Skeletal muscle tissue (tissue), 4 donors: ENCODE results near the gene CROCC2. TPM values are rescaled to one million over a fixed set of nuclear protein-coding genes. Genes with fewer than 3 reads are reported as not detected.

Source experiments
- H3K27ac ChIP-seq: one replicate; pipeline ENCODE4 v1.7.0; 2013; ENCODE audit warnings: mild to moderate bottlenecking, low read depth, low read length, inconsistent platforms
- H3K27me3 ChIP-seq, 3 donors: one replicate each; pipeline ENCODE4 v1.7.0; 2013; ENCODE audit warnings: low read length in 3 of 3; ENCODE audit not compliant: control insufficient read depth in 3 of 3, insufficient read depth in 3 of 3
- H3K36me3 ChIP-seq, 3 donors: one replicate each; pipeline ENCODE4 v1.7.0; 2013; ENCODE audit warnings: low read length in 3 of 3; ENCODE audit not compliant: control insufficient read depth in 3 of 3, insufficient read depth in 3 of 3
- H3K4me1 ChIP-seq, 3 donors: one replicate each; pipeline ENCODE4 v1.7.0; 2013; ENCODE audit warnings: low read length in 3 of 3, mild to moderate bottlenecking in 3 of 3; ENCODE audit not compliant: control insufficient read depth in 3 of 3, insufficient read depth in 3 of 3
- H3K4me3 ChIP-seq, 3 donors: one replicate each; pipeline ENCODE4 v1.7.0; 2013; ENCODE audit warnings: low read length in 3 of 3
- H3K9ac ChIP-seq, 3 donors: one replicate each; pipeline ENCODE4 v1.7.0; 2013; ENCODE audit warnings: low read length in 3 of 3, mild to moderate bottlenecking in 3 of 3, moderate library complexity in 2 of 3, low read depth in 1 of 3
- H3K9me3 ChIP-seq, 3 donors: one replicate each; pipeline ENCODE4 v1.7.0; 2013; ENCODE audit warnings: low read length in 3 of 3; ENCODE audit not compliant: control insufficient read depth in 3 of 3
- total RNA-seq: library from RNA; depleted of rRNA; stranded (reverse); fragments of >200 nt; gene quantifications from one replicate; pipeline ENCODE4 v1.2.3, GENCODE V29; 2014
- donor health status: Osteomylitis.

The CROCC2 gene
- total RNA-seq, 1 donor from 2014 or later, result under 0.01 TPM

GRCh38 chr2:240981871-240982800, 76.0 kb downstream of the CROCC2 start:
- H3K4me3 ChIP-seq, result no peak overlapping the region
- no peaks in the 10 kb centered on the region for H3K36me3 ChIP-seq
- H3K27me3 ChIP-seq, result peaks cover 0 to 12% (median 8%) of the 10 kb centered on the region in 3 donors
- no peak overlapping the region for H3K9ac ChIP-seq
- no peak overlapping the region for H3K27ac ChIP-seq
- no peaks in the 10 kb centered on the region for H3K9me3 ChIP-seq
- peaks cover 4 to 6% (median 5%) of the 10 kb centered on the region in 3 donors for H3K4me1 ChIP-seq

GRCh38 chr2:240982821-240983281, 76.7 kb downstream of the CROCC2 start:
- Histone ChIP-seq H3K4me1 (peaks cover 9 to 13% (median 12%) of the 10 kb centered on the region in 3 donors), H3K27me3 (peaks cover 0 to 12% (median 8%) of the 10 kb centered on the region in 3 donors), H3K36me3 (no peaks in the 10 kb centered on the region), H3K9ac (no peak overlapping the region), H3K9me3 (no peaks in the 10 kb centered on the region), H3K4me3 (no peak overlapping the region), H3K27ac (no peak overlapping the region)

- H3K9me3 ChIP-seq, result no peaks in the 10 kb centered on the region
- H3K27ac ChIP-seq, result no peak overlapping the region
- H3K4me3 ChIP-seq, result no peak overlapping the region
- peaks cover 15 to 19% (median 16%) of the 10 kb centered on the region in 3 donors for H3K4me1 ChIP-seq
- H3K36me3 ChIP-seq, result no peaks in the 10 kb centered on the region
- H3K27me3 ChIP-seq, result peaks cover 0 to 12% (median 8%) of the 10 kb centered on the region in 3 donors
- no peak overlapping the region for H3K9ac ChIP-seq
These were observed 77.3 kb downstream of the CROCC2 start for GRCh38 chr2:240983361-240983995.

DNA sequence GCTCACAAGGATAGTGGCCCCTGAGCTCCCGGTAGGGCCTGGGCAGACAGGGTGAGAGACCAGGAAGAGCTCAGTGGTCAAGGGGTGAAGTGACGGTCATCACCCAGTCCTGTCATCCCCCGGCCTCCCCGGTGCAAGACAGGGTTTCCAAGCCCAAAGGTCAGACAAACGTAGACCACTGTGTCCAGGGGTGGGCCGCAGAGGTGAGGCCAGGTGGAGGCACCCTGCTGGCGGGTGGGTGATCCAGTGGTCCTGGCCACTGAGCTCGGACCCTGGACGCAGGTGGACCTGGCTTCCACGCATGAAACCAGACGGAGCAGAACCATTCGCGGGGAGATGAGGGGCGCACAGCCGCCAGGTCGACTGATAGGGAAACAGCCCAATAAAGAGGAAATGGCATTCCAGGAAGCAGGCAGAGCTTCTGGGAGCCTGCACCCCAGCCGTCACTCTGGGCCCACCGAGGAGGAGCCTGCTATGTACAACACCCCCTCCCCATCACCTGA, 77.9 kb downstream of the CROCC2 start:
- Histone ChIP-seq H3K36me3 (no peaks in the 10 kb centered on the region), H3K27ac (no peak overlapping the region), H3K4me1 (peaks cover 17 to 24% (median 21%) of the 10 kb centered on the region in 3 donors), H3K4me3 (no peak overlapping the region), H3K9me3 (no peaks in the 10 kb centered on the region), H3K9ac (no peak overlapping the region), H3K27me3 (peaks cover 0 to 12% (median 8%) of the 10 kb centered on the region in 3 donors)

- Histone ChIP-seq H3K4me3 (no peak overlapping the region), H3K9ac (no peak overlapping the region), H3K36me3 (no peaks in the 10 kb centered on the region), H3K4me1 (peaks cover 17 to 36% (median 29%) of the 10 kb centered on the region in 3 donors), H3K9me3 (no peaks in the 10 kb centered on the region), H3K27ac (no peak overlapping the region), H3K27me3 (peaks cover 0 to 12% (median 8%) of the 10 kb centered on the region in 3 donors)
These were observed 80.0 kb downstream of the CROCC2 start for GRCh38 chr2:240985881-240986786.

GRCh38 chr2:240986787-240987411, 80.8 kb downstream of the CROCC2 start:
- Histone ChIP-seq H3K4me3 (peak overlapping the region in 1 of 3 donors; percentile 29), H3K36me3 (no peaks in the 10 kb centered on the region), H3K9ac (no peak overlapping the region), H3K27ac (no peak overlapping the region), H3K9me3 (no peaks in the 10 kb centered on the region), H3K4me1 (peaks cover 24 to 43% (median 37%) of the 10 kb centered on the region in 3 donors), H3K27me3 (peaks cover 0 to 9% (median 6%) of the 10 kb centered on the region in 3 donors)

- Histone ChIP-seq H3K4me1 (peaks cover 31 to 50% (median 44%) of the 10 kb centered on the region in 3 donors), H3K9ac (peak overlapping the region in 1 of 3 donors; percentile 40), H3K27ac (no peak overlapping the region), H3K36me3 (no peaks in the 10 kb centered on the region), H3K27me3 (peaks cover 0 to 7% (median 0%) of the 10 kb centered on the region in 3 donors), H3K9me3 (no peaks in the 10 kb centered on the region), H3K4me3 (no peak overlapping the region)
These were observed 81.5 kb downstream of the CROCC2 start for GRCh38 chr2:240987588-240987987.

DNA sequence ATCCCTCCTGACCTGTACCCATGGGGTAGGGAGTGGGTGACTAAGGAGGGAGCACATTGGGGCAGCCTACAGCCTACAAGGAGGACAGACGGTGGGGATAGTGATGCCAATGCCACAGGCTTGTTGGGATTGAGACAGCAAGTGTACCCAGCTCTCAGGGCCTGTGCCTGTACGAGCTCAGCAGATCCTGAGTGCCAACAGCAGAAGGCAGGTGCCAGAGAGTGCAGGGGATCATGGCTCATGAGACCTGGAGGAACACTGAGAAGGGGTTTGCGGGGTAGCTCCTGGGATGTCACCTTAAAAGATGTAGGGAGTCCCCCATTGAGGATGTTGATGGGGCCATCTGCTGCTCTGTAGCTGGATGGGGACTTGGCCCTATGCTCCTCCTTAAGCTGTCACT, 82.0 kb downstream of the CROCC2 start:
- Histone ChIP-seq H3K9me3 (no peaks in the 10 kb centered on the region), H3K9ac (no peak overlapping the region), H3K27ac (no peak overlapping the region), H3K4me1 (peaks cover 37 to 56% (median 48%) of the 10 kb centered on the region in 3 donors), H3K36me3 (no peaks in the 10 kb centered on the region), H3K27me3 (peaks cover 0 to 2% (median 0%) of the 10 kb centered on the region in 3 donors), H3K4me3 (no peak overlapping the region)
